Effector CD4-positive, alpha-beta T cell (primary cell): ENCODE data around the gene FHIT.
"Not testable (repeated sequence)": the region's sequence is repeated elsewhere in the genome, so short reads cannot be mapped to it uniquely, and the experiment has no call there.

ENCODE experiments used
- DNase-seq: peaks from one replicate; pipeline ENCODE4 v3.0.0-alpha.2; 2020

Gene FHIT

DNA sequence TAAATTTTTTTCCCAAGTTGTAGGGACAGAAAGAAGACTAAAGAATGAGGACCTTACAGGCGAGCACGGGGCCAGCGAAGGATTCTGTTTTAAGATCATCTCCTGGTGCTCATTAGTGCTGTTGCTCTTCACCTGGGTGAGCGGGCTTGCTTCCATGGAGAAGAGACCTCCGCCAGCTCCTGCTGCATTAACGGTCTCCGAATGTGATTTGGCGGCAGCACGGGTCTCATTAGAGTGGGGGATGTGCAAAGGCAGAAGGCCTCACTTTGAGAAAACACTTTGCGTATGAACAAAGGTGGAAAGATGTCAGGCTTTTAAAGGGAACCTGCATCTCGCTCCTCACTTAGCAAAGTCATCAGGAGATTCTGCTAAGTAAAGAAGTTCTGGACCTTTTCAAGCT, 1448.0 kb downstream of the FHIT start:
- DNase-seq, result no peak

DNA sequence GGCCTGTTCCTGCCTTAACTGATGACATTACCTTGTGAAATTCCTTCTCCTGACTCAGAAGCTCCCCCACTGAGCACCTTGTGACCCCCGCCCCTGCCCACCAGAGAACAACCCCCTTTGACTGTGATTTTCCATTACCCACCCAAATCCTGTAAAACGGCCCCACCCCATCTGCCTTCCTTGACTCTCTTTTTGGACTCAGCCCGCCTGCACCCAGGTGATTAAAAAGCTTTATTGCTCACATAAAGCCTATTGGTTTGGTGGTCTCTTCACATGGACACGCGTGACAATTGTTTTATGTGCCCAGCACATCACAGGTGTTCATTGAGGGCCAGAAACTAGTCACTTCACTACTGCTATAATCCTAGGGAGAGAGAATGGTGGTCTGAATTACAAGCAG, 1448.8 kb downstream of the FHIT start:
- not testable (repeated sequence) for DNase-seq

DNA sequence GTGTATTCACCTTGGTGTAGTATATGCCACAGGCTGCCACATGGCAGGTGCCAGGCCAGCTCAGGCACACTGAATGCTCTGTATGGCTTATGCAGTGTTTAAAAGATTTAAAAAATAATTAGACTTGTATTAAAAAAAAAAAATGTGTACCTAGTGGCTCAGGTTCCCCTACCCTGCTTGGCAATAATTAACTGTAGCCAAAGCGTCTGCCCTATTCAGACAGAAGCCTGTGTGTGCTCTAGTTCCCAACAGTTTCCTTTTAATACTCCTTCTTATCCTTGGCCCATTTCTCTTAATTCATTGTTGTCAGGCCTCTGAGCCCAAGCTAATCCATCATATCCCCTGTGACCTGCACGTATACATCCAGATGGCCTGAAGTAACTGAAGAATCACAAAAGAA, 1449.2 kb downstream of the FHIT start:
- DNase-seq, result no peak

DNA sequence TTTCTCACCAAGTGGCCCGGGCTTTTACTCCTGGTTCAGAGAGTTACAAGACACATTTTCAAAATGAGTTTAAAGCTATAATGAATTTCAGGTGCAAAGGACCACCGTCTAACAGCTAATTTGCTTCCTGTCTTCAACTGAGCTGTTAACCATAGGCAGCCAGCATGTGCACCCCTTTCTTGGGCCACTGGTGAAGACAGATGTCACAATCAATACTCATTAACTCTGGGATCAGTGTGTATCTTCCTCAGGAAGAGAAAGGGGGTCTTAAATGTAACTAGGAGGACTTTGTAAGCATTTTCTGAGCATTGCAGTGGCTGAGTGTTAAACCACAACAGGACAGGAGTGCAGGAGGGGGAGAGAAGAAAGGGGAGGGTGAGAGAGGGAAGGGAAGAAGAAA, 1450.8 kb downstream of the FHIT start:
- no peak for DNase-seq

DNA sequence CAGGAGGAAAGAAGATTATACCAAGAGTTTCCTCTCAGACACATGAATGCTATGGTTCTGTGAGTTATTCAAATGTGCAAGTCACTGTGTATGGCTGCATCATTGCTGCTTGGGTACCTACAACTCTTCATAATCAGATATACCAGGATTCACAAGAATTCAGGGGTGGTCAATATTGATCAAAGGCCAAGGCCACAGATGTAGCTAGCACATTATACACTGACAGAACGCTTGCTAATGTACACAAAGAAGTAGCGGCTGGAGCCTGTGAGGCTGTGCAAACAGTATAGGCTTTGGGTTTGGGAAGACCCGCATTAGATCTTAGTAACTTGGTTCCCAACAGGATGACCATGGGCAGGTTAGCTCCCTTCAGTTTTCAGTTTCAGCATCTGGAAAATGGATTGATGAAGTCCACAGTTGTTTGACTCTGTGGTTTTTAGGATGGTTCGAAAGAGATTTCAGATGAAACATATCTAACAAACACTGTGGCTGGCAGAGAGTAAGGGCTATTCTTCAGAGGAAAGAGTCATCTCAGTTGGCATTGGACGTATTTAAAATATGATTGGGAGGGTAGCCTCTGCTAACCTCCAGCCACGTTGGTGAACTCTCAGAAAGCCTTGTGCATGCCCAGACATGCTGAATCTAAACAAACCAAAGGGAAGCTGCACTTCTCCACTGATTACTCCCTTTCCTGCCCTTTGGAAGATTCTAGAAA, 1452.7 kb downstream of the FHIT start:
- no peak for DNase-seq

DNA sequence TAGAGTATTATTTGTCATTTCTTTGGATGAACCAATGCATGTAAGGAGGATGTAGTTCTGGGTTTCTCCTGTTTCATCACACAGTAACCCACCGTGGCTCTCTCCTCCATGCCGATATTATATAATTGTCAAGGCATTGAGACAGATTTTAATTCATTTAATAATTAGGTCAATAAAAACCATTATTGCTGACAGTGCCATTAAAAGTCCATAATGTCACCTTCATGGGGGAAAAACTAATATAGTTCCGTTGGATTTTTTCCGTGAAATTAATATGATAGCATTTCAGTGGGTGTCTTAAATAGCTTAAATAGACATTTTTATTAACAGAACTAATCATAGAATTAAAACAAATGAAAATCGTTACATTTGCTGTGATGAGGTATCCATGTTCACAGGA, 1453.7 kb downstream of the FHIT start:
- no peak for DNase-seq

DNA sequence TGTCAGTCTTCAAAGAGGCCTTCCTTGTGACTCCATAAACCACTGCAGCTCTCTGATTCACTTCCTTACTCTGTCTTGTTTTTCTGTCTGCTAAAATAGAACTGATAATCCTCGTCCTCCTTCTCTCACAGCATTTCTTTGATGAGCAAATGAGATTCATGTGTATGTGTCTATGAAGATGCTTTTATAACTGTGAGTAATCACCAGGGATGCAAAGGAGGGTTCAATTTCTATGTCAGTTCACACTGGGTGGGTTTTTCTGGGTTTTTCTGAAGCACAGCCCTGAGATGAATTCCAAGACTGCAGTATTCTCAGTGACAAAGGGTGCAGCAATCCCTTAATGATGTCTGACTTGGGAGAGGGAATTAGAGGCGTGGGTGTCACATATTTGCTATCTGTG, 1454.8 kb downstream of the FHIT start:
- no peak for DNase-seq

DNA sequence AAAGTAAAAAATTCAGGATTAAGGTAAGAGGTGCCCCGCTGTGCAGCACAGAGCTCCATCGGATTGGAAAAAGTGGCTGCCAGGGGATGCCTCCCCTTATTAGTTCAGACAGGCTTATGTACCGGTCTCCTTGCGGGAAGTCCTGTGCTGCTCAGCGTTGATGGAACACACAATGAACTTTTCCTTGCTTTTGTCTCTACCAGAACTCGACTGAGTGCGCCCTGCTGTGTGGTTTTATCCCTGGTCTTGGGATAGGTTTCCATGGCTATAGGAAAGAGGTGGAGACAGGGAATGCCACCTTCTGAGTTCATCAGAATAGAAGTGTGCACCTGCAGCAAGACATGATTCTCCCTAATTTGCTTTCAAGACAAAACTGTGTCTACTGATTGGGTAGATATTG, 1455.5 kb downstream of the FHIT start:
- no peak for DNase-seq

DNA sequence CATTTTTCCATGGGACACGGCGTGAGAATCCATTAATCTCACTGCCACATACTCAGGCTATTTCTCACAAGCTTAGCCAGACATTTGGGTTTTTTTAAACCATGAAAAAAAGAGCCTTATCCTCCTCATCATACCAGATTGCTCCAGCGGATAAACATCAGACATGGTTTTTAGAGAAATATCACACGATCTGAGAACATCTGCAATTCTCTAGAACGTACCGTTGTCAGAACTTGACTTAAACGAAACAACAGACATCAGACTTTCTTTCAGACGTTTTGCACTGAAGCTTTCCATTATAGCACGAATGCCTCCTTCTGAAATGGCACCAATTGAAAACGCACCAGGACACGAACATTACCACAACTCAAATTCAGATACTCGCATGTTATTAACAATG, 1457.3 kb downstream of the FHIT start:
- DNase-seq, result no peak

DNA sequence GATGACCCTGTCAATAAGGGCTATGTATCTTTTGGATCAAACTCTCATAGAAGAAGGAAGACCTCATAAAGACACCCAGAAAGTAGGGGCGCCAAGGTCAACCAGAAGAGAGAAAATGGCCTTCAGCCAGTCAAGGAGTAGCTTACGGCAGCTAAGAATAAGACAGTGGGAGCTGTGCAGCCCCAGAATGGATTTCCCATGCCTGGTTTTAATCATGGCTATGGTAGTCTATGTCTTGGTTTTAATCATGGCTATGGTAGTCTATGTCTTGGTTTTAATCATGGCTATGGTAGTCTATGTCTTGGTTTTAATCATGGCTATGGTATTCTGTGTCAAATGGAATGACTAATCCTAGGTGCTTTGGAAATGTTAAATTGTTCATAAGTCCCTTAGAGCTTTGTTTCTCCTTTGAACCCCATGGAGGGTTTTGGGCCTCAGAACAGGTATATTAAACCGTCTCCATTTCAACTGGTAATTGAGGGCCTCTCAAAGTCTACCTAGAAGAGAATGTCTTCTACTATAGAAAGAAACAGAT, 1459.4 kb downstream of the FHIT start:
- DNase-seq, result no peak

DNA sequence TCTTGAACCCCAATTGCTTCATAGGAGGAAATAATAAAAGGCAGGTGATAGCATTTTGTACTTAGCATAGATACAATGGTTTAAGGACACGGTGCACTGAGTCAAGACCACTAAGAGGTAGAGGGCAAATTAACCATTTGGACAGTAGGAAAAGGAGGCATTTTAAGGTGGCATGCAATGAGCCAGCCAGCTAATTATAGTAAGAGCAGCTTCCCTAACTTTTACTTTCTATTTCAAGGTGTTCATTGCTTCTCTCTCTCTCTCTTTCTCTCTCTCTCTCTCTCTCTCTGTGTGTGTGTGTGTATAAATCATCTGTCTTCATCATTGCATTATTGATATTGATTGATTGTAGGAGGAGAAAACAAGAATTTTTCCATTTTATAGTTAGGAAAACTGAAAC, 1461.0 kb downstream of the FHIT start:
- no peak for DNase-seq

DNA sequence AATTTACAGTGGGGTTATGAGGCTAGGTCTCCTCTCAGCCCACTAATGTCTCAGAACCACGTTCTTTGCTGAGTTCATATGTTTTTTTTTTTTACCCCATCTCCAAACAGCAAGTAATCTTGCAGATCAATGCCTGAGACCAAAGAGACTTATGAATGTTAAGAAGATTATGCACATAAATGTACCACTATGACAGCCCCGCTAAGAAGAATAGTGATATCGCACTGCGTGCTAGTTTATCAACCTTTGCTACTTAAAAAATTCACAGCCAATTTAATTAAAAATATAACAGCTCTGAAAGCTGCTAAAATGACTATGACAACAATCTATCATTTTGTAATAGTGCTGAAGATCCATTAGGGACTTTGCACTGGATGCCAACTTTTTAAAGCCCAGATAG, 1462.5 kb downstream of the FHIT start:
- no peak for DNase-seq

DNA sequence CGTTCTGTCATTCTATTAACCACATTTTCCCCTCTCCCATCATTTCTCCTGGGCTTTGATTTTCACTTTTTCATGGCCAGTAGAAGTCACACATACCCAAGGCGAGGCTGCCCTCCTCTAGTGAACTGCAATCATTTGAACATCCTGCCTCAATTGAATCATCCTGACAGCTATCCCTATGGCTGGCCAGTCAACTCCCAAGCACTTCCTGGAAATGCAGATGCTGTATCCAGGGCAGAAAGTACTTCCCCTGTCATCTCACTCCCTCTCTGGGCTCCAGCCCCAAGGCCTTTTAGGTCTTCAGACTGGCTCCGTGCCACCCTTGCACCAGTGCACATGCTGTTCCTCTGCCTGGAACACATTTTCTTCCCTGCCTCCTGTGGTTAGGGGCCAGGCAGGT, 1463.1 kb downstream of the FHIT start:
- DNase-seq, result no peak

DNA sequence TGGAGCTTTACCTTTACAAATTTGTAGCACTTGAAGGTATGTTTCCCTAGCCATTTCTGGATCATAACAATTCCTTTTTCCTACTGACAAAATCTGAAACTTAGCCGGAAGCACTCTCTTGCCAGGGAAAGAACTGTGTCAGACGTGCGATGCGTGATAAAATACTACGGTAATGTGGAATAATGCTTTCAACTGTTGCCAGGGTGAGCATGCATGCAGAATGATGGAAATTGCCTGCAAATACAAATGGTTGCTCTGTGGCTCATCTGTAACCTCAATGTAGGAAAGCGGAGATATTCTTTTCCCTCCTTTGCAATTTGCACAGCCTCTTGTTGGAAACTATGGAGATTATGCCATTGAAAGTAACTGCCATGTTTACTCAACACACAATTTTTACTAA, 1464.9 kb downstream of the FHIT start:
- no peak for DNase-seq

DNA sequence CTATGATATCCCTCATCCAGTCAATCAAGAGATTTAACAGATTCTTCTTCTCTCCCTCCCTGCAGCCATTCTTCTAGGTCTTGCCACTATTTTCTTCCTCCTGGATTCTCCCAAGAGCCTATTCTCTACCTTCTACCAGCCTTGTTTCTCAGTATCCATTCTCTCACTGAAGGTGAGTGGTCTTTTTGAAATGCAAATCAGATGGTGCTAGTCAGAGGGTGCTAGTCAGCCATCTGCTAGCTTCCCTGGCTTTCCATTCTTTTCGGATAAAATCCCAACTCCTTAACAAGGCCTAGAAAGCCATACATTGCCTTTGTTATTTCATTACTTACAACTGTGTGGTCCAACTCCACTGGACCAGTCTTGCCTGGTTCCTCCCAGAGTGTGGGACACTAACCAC, 1467.1 kb downstream of the FHIT start:
- DNase-seq, result no peak

DNA sequence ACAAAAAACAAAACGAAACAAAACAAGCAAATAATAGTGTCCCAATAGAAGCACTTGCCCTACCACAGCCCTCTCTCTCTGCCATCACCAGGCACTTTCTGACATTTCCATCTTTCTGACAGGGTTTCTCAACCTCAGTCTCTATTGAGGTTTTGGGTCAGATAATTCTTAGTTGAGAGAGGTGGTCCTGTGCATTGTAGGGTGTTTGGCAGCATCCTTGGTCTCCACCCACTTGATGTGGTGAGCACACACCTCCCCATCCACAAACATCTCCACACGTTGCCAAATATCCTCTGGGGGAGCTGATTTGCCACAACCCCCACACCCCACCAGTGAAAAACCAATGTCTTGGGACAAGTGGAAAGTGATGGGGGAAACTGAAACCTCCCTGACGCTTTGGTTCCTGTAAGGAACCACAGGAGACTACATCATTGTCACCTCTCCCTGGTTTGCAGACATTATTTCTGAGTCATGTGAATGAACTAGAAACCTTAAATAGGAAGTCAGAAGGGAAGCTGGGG, 1467.7 kb downstream of the FHIT start:
- no peak for DNase-seq

DNA sequence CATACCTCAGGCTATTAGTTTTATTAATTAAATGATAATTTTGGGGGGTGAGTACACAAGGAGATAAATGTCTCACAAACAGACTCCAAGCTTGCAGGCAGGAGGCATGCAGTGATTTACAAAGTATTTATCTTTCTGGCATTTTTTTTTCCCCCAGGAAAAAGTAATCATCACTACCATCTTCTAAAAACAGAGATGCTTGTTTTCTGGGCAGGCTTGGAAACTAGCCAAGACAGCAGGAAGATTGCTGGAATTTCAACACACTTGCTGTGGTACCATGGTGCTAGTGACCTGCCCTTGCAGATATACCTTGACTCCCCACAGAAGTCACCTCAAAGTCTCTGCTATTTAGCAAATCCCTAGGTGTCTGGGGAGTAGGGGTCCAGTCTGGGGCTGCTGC, 1468.6 kb downstream of the FHIT start:
- no peak for DNase-seq

DNA sequence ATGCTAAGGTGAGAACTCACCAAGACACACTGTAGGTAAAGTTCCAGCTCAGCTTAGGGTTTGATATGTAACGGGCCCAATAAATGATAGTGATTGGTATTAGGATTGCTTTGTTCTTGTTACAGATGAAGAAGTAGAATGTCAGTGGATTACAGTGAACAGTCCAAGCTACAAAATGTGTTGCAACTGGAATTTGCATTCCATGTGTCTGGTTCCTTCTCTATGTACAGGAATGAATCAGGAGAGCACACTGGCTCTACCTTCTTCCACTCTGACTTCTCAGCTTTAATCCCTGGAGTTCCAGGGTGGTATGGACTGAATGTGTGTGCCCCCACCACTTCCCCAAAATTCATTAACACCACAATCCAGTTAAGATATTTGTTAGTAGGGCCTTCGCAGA, 1471.0 kb downstream of the FHIT start:
- DNase-seq, result no peak

DNA sequence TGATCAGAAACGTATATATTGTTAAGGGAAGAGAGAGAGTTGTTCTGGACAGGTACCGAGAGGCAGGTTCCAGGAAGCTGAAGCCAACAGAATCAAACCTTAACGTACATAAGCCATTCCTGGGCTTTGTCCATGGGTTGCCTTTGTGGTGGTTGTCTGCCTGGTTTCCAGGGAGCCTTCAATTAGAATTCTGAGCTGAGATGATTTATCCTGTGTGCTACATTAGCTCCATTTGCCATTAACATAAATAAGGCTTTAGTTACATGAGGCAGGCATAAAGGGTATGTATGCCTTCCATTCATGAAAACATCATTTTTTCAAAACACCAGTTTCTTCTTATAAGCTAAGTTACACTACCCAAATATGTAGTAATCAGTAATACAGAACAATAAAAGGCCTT, 1472.0 kb downstream of the FHIT start:
- DNase-seq, result no peak

DNA sequence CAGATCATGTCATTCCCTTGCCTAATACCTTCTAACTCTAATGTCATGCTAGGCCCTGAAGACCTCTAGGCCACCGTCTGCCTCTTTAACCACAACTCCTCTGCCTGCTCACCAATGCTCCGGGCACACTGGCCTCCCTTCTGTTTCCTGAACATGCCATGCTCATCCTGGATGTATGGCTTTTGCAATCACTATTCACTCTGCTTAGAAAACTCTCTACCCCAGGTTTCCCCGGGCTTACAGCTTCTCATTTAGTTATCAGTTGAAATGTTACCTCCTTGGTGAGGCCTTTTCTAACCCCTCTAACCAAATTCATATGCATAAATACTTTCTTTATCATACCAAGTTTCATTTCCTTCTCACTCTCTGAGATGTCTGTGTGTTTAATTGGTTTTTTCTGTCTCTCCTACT, 1473.6 kb downstream of the FHIT start:
- DNase-seq, result no peak

DNA sequence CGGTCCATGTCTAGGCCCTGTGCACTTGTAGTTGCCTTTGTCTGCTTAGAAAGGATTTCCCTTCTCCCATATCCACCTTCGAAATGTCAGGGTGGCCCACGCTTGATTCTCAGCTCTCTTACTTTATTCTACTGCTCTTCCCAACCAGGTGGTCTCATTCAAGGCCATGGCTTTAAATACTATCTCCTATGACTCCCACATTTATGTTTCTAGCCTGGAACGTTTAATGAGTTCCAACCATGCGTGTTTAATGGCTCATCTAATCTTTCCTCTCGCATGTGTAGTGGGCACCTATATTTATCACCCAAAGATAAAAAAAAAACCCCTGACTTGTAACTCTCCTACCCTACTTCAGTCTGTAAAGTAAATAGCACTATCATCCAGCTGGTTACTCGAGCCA, 1474.2 kb downstream of the FHIT start:
- DNase-seq, result no peak

DNA sequence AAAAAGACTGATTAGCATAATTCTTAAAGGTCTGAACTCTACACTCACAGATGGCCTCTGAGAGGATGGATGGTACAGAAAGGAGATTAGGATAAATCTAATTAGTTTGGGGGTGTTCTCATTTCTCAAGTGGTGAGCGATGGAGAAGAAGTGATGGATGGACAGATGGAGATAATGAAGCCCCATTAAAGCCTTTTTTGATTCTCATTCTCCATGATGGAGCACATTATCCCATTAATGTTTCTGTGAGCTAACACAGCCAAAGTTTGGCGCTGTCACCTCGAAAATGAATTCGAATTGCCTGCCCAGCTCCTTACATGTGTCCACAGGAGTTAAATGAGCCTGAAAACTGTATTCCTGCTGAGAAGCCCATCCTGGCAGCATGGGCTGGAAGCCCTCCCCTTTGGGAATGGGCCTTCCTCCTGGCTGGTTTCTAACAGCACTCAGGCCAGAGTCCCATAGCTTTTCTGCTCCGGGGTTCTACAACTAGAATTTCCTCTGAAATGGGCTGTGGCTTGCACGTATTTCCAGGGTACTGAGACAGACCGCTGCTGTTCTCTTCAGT, 1475.4 kb downstream of the FHIT start:
- DNase-seq, result no peak

DNA sequence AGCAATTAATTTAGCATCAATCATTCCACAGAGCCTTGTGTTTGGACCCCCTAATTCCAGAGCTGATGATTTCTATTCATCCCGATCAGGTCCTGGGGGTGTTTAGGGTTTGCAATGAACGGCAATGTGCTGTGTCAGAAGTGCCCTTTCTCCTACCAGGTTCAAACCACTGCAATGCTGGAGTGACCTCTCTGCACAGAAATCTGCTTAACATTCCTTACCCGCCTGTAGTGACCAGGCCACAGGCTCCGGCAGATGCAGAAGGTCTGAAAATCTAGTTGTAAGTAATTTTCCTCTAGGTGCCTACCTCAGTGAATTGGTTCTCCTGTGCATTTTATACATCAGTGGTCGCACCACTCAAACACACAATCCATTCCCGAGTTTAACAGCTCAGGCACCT, 1476.1 kb downstream of the FHIT start:
- DNase-seq, result no peak

DNA sequence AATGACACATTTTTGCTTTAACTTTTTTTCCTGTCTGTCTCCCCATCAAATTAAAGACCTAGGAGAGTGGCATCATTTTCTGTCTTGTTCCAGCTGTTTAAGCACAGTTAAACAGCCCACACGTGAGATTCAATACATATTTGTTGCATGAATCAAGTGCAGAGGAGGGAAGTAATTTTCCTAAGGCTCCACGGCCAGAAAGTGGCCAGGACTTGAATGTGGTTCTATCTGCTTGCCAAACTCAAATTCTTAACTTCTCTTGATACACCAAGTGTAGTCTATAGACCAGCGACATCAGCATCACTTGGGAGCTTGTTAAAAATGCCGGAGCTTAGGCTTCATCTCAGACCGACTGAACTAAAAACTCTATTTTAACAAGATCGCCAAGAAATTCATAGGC, 1476.6 kb downstream of the FHIT start:
- DNase-seq, result no peak

DNA sequence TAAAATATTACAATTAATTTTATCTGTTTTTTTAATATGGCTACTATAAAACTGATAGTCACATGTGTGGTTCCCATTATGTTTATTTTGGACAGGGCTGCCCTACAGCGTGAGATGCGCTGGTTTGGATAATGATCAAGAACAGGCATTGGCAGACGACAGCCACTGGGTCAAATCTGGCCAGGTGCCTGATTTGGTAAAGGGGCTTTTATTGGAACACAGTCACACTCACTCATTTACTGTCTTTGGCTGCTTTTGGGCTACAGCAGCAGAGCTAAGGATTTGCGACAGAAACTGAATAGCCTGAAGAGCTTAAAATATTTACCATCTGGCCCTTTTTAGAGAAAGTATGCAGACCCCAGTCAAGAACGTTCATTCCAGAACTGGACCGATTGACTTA, 1477.3 kb downstream of the FHIT start:
- DNase-seq, result no peak
